NCI-H2196 (cell line): ENCODE data around the gene FERMT2.

Experiments used
- DNase-seq: peaks from one replicate; lab custom pipeline; 2025; ENCODE audit not compliant: unreplicated experiment; lab: John Stamatoyannopoulos, UW

The FERMT2 gene

DNA sequence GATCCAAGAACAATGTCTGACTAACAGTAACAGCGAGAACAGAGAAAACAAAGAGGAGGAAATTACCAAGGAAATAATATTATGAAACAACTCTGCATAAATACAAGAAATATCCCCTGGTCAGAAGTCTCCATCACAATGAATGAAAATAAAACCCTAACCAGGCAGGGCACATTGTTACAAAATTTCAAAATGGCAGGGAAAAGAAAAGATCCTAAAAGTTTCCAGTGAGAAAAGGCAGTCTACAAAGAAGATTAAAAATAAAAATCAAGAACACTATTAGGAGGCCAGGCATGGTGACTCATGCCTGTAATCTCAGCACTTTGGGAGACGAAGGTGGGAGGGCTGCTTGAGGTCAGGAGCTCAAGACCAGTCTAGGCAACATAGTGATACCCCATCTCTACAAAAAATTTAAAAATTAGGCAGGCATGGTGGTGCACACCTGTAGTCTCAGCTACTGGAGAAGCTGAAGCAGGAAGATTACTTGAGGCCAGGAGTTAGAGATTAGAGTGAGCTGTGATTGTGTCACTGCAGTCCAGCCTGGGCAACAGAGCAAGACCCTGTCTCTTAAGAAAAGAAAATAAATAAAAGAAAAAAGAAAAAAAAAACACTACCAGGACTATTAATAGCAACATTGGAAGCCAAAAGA is 47.8 kb downstream of the FERMT2 start:
- DNase-seq: no peak

DNA sequence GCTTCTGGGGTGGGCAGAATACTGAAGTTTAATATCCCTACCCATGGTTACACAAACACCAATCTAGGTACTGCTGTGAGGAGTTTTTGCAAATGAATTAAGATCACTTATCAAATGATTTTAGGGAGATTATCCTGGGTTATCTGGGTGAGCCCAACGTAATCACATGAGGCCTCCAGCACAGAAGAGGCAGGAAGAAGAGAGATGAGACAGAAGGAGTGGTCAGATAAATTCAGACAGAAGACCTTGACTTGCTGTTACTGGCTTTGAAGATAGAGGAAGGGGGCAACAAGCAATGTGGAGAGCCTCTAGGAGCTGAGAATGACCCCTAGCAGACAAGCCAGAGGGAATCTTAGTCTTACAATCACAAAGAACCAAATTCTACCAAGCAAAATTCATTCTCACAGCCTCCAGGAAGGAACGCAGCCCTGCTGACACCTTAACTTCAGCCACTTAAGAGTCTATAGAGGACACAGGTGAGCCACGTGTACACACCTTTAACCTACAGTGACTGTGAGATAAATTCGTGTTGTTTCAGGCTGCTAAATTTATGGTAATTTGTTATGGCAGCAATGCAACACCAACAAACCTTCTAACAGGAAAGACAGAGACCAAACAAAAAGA is 49.4 kb downstream of the FERMT2 start:
- DNase-seq: no peak

DNA sequence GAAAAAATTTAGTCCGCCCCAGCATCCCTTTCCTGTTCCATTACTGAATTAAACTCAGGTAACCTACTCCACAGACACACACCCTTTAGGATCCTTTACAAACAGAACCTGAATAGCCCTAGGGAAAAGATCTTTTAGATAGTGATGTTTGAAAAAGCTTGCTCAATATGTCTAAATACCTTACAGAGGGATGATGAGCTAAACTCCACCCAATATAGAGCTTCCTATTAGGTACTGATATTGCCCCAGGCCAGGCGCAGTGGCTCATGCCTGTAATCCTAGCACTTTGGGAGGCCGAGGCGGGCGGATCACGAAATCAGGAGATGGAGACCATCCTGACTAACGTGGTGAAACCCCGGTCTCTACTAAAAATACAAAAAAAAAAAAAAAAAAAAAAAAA is 50.1 kb downstream of the FERMT2 start:
- DNase-seq: no peak

DNA sequence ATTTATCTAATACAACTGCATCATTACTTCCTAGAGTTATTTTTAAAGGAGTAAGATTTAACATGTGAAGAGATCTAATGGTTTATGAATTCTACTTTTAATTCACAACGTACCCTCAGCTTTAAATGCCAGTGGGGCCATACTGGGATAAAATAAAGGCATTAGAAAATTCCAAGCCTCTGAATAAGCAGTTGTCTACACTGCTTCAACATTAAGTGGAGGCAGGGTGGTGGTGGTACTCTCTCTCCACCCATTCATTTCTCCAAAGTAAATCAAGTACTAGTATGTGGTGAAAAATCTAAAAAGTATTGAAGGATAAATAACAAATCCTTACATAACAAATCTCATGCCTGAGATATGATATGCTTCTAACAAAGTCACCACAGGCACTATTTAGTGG is 52.4 kb downstream of the FERMT2 start:
- no peak for DNase-seq

DNA sequence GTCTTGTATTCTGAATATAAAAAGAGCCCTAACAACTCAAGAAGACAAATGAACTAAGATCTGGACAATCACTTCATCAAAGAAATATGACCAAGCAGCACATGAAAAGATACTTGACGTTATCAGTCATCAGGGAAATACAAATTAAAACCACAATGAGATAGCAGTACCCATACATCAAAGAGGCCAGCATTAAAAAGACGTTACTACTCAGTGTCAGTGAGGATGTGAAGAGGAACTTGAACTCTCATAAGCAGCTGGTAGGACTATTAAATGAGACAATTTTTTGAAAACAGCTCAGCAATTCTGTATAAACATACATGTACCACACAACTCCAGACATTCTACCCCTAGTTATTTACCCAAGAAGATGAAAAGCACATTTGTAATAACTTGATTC is 55.9 kb downstream of the FERMT2 start:
- DNase-seq: no peak

DNA sequence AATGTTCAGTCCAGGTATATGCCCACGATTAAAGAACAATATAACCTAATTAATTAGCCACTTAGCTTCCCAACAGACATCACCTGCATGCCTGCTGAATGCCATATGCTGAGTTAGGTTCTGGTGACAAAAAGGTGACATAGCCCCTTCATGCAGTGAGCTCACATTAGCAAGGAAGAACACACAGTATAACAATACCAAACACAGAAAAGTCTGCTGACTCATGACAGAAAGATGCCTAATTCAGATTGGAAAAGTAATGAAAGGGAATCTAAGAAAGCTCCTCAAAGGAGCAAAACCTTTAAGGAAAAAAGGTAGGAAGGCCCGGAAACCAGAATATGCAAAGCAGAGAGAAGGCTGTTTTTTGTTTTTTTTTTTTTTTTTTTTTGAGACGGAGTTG is 59.0 kb downstream of the FERMT2 start:
- DNase-seq: no peak

DNA sequence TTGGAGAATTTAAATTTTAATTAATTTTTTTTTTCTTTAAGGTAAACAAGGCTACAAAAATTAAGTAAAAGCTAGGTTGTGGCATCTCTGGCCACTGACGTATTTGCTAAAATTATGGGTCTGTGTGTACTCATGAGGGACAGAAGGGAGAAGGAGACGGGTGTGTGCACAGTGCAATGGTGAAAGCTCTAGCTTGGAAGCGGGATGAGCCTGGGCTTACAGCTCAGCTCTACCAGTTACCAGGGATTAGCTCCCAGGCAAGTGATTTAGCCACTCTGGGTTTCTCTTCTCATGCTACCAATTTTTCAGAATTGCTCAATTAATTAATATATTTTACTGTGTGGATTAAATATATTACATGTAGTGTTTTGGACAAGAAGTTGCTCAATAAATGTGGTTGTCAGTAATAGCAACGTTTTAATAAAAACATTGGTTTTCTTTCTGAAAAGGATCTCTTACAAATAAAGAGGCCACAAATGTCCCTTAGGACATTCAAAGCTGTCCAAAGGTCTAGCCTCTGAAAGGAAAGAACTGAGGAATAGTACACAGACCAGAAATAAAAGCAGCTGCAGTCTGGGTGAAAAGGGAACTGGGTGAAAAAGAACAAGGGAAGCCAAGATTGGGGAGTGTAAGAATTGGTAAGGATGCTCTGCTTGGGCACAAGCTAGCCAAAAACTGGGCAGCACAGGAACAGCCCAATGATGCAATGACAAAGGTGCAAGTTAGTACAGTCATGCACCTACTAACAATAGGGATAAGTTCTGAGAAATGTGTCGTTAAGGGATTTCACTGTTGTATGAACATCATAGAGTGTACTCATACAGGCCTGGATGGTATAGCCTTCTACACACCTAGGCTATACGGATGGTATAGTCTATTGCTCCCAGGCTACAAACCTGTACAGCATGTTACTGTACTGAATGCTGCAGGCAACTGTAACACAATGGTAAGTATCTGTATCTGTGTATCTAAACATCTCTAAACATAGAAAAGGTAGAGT is 61.7 kb downstream of the FERMT2 start:
- no peak for DNase-seq

DNA sequence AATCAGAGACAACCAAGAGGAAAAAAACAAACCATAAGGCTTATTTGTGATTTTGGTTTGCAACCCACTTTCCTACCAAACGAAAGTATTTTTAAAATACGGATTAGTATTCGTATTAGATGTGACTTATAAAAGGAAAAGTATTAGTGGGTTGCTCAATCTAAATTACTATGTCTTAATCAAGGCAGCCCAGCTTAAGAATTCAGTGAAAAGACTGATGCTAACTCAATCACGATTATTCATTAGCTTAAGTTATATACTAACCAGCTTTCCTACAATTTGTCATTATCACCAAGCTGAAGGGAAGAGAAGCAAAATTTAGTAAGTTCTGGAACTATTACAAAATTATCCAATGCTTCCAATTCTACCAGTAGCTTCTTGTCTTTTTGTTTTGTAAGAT is 62.7 kb downstream of the FERMT2 start:
- no peak for DNase-seq

DNA sequence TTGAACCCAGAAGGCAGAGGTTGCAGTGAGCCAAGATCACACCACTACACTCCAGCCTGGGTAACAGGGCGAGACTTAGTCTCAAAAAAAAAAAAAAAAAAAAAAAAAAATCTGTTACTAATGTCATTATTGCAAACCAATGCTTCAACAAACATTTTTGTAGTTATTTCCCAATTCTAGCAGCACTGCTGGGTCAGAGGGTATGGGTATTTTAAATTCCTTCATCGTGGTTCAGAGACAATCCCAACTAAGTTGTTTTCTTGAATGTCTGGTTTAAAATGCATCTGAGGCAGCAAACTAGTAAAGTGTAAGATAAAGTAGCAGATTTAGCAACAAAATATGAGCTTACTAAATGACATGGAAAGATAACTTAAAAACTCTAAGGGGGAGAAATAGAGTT is 65.6 kb downstream of the FERMT2 start:
- no peak for DNase-seq

DNA sequence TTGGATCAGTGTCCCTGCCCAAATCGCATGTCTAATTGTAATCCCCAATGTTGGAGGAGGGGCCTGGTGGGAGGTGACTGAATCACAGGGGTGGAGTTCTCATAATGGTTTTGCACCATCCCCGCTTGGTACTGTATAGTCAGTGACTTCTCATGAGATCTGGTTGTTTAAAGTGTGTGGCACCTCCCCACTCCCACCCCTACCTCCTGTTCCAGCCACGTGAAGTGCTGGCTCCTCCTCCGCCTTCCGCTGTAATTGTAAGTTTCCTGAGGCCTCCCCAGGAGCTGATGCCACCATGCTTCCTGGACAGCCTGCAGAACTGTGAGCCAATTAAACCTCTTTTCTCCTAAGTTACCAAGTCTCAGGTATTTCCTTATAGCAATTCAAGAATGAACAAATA is 67.2 kb downstream of the FERMT2 start:
- DNase-seq: no peak

DNA sequence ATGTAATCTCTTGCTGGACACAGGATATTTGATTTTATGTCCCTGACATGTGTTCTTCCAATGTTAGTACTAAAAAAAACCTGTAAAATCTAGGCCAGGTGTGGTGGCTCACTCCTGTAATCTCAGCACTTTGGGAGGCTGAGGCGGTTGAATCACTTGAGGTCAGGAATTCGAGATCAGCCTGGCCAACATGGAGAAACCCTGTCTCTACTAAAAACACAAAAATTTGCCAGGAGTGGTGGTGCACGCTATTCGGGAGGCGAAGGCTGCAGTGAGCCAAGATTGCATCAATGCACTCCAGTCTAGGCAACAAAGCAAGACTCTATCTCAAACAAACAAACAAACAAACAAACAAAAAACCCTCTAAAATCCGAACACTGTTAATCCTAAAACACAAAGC is 68.0 kb downstream of the FERMT2 start:
- no peak for DNase-seq

DNA sequence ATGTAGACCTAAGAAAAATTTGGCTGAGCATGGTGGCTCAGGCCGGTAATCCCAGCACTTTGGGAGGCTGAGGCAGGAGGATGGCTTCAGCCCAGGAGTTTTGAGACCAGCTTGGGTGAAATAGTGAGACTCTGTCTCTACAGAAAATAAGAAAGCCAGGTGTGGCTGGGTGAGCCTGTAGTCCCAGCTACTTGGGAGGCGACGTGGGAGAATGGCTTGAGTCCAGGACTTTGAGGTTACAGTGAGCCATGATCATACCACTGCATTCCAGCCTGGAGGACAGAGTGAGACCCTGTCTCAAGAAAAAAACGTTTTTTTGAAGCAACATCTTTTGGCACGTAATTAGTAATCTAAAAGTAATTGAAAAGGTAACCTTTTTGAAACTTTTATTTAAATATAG is 70.9 kb downstream of the FERMT2 start:
- no peak for DNase-seq

DNA sequence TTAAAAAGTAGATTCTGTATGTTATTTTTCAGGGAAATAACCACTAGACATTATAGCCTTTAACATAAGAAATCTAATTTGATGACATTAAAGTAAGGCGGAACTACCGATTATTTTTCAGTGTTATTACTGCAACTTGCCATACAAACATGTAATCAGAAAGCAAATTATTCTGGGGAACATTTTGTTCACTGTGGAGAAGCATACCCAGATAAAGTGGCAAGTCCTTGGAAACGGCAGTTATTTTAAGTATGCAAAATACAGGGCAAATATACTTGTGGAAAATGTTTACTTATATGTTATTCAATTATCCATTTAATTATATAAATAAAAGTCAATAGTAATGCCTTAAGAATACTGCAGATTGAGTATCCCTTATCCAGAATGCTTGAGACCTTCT is 71.9 kb downstream of the FERMT2 start:
- no peak for DNase-seq

DNA sequence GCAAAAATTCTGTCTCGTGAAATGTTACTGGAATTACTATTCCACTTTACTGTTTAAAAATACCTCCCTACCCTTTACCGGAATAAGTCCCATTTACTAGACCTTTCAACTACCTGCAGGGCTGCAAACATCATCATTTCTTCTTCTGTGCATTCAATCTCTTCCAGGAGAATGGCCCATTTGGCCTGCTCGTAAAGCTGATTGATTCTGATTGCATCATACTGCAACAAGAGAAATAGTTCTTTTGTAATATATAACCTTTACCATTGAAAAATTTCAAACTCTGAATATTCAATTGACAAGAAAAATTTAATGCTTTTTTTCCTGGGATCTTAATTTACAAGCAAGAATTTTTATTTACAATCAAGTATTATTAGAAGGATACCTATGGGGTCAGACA is 72.4 kb downstream of the FERMT2 start:
- no peak for DNase-seq

DNA sequence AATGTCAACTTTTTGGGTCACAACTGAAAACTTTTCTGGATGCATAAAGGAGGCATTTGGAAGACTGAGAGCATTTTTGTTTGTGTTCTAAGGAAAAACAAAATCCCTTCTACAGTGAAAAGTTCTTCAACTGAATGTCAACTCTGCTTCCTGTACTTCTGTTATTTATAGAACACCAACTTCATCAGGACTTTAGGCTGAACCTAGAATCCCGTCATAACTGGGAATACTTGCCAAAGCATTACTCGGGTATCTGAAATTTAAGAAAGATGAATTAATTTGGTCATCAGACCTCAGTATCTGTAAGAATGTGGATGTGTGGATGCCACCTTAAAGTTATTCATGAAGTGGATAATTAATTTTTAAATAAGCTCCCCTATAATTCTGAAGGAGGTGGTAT is 73.2 kb downstream of the FERMT2 start:
- no peak for DNase-seq

DNA sequence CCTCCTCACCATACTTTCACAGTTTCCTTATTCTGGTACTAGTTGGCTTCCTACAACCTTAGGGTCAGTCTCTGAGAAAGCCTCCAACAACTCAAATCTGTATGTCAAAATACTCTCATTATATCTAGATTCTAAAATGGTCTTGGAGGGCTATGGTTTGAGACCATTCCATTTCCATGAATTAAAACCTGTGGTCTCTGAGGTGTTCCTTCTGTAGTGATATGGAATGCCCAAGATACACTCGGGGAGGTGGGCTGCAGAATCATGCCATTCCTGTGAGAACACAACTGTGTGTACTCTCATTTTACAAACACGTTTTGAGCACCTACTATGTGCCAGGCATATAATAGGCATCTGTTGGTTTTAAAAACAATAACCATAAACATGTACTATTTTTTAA is 74.0 kb downstream of the FERMT2 start:
- DNase-seq: no peak

DNA sequence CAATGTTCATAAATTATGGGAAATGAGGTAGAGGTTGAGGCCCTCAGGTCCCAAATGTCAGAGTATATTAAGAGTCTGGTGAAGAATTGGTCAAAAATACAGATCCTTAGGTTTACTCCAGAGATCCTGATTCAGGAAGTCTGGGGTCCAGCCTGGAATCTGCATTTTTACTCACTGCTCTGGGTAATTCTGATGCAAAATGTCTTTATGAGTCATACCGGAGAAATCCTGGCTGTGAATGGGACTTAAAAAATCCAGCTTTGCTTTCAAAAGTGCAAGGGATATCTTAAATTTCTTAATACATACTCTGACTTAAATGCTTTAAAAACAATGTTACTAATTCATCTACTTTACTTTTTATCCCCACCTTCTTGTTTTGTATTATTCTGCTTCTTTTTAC is 74.5 kb downstream of the FERMT2 start:
- DNase-seq: no peak

DNA sequence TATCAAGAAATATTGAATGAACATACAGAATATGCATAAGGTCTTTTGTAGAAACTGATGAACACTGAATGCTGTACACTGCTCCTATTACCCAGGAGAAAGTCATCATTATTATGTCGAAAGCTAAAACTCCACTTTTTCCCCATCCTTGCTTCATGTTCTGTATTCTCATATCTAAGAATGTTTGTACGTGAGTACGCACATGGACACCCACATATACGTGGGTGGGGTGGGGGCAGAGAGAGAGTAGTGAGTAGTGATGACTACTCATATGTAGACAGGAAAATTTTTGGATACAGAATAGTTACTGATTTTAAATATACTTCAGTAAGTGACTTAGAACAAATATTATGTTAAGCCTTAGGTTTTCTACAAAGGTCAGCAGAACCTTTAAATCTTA is 75.1 kb downstream of the FERMT2 start:
- no peak for DNase-seq

DNA sequence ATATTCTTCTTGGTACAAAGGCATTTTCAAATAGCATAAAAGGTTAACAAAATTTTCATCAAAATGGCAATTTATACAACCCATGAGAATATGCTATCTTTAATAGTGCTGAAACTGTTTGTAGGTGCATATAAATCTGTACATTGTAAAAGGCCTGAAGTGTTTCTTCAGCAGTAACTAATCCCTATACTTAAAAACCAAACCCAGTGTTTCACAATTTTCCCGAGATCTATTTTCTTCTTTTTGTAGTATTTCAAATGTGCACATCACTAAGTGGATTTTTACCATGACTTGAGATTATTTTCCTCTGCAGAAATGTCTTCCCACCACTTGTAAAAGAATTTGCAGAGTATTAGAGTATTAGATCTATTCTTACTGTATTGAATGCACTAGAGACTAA is 76.5 kb downstream of the FERMT2 start:
- no peak for DNase-seq

DNA sequence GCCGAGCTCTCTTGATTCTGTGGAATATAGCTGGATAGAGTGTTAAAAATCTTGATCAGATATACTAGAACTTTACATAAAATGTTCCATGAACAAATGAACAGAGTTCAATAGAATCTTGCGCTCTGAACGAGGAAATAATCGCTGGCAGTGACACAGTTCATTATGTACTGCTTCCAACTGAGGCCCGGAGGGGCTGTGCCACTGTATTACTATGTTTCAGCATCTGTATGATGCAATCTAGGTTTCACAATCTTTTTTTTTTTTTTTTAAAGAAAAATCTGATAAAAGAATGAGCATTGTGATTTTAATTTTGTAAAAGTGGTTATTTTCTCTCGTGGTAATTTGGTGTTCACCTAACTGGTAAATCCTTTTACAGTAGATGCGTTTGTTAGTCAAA is 77.2 kb downstream of the FERMT2 start:
- no peak for DNase-seq

DNA sequence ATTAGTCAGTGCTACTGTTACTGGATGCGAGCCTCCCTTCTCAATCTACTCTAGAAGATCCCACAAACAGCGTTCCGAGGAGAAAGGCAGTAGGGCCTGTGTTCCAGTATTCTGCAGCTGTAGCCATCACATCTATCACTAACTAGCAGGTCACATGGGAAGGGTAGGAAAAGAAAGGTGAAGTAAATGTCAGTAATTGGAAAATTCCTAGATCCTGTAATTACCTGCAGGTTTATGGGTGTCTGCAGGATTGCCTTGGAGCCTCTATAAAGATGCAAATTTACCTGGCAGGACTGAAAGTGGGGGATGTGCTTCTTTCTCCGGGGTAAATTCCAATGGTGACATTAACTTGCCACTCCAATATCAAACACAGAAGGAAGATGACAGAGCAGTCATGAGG is 77.8 kb downstream of the FERMT2 start:
- DNase-seq: no peak

DNA sequence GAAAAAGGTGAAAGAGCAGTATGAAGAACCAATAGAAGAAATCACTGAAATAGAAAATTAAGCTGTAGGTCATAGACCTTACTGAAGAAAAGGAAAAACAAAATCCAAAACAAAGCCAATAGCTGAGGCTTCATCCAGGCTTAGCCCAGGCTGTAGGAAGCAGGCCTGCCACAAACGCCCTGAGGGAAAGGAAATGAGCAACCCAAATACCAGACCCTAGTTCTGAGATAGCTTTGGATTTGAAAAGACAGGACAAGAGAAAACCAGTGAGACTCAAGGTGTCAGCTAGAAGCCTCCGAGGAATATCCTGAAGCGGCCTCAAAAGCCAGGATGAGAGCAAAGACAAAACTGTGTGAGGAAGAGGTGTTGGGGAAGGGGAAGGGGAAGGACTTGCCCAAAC is 79.2 kb downstream of the FERMT2 start:
- no peak for DNase-seq
